ENCODE measurements around the gene ABT1. TPM values are rescaled to one million over a fixed set of nuclear protein-coding genes. Genes with fewer than 3 reads are reported as not detected.

ABT1 gene
- total RNA-seq, 1 donor from 2014 or later, result 8.3 TPM

DNA sequence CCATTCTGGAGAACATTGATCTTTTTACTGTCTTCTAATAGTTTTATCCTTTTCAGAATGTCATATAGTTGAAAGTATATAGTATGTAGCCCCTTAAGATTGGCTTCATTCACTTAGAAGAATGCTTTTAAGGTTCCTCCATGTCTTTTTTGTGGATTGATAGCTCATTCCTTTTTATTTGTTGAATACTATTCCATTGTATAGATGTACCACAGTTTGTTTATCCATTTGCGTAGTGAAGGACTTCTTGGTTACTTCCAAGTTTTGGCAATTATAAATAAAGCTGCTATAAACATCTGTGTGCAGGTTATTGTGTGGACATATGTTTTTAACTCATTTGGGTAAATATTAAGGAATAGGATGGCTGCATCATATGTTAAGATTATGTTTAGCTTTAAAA, 27.8 kb downstream of the ABT1 start:
- intact Hi-C loops (cut with micrococcal nuclease), result no loop called here
- Histone ChIP-seq H3K9me3 (replicated peaks) (peaks cover 10% of the 10 kb centered on the region), H3K27me3 (ENCODE audit: low read depth) (peaks cover 5% of the 10 kb centered on the region), H3K27ac (replicated peaks) (no peak overlapping the region), H3K4me3 (no peak overlapping the region), H3K36me3 (no peaks in the 10 kb centered on the region), H3K4me1 (no peaks in the 10 kb centered on the region)
- TF ChIP-seq, protein P1, sequence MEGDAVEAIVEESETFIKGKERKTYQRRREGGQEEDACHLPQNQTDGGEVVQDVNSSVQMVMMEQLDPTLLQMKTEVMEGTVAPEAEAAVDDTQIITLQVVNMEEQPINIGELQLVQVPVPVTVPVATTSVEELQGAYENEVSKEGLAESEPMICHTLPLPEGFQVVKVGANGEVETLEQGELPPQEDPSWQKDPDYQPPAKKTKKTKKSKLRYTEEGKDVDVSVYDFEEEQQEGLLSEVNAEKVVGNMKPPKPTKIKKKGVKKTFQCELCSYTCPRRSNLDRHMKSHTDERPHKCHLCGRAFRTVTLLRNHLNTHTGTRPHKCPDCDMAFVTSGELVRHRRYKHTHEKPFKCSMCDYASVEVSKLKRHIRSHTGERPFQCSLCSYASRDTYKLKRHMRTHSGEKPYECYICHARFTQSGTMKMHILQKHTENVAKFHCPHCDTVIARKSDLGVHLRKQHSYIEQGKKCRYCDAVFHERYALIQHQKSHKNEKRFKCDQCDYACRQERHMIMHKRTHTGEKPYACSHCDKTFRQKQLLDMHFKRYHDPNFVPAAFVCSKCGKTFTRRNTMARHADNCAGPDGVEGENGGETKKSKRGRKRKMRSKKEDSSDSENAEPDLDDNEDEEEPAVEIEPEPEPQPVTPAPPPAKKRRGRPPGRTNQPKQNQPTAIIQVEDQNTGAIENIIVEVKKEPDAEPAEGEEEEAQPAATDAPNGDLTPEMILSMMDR (IDR thresholded peaks at IDR 0.05; ENCODE audit: borderline replicate concordance), result no peak
- DNase-seq, result no peak

DNA sequence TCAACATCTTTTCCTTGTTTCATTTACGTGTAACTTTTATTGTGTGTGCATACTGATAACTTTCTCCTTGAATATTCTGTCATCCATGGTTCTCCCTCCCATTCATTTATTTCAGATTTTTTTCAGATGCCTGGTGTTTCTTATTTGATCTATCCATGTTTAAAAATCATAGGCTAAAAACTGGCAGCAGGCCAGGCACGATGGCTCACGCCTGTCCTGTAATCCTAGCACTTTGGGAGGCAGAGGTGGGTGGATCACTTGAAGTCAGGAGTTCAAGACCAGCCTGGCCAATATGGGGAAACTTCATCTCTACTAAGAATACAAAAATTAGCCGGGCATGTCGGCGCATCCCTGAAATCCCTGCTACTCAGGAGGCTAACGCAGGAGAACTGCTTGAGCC, 31.1 kb downstream of the ABT1 start:
- no peaks in the 10 kb centered on the region for H3K27me3 ChIP-seq (ENCODE audit: low read depth)
- H3K36me3 ChIP-seq, result no peaks in the 10 kb centered on the region
- no peaks in the 10 kb centered on the region for H3K4me1 ChIP-seq
- DNase-seq, result no peak
- H3K9me3 ChIP-seq (replicated peaks), result peaks cover 10% of the 10 kb centered on the region
- TF ChIP-seq, protein P1 (IDR thresholded peaks at IDR 0.05; ENCODE audit: borderline replicate concordance), result no peak
- no peak overlapping the region for H3K4me3 ChIP-seq
- intact Hi-C loops (cut with micrococcal nuclease), result no loop called here
- no peak overlapping the region for H3K27ac ChIP-seq (replicated peaks)

DNA sequence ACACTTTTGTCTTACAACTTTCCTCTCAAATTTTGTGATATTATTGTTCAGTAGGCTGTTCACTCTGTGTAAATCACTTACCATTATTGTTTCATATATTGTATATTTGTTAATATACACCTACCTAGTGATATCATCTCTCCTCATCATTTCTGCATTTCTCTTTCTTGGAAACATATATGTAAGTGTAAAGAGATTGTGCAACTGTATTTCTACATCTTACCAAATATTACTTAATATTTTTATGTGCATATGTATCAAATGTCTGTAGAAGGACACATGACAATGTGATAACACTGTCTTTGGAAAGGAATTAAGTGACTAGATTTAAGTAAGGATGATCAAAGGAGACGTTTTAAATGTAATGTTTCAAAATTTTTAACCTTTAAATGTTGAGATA, 32.6 kb downstream of the ABT1 start:
- TF ChIP-seq, protein P1 (IDR thresholded peaks at IDR 0.05; ENCODE audit: borderline replicate concordance), result no peak
- no peak for DNase-seq
- intact Hi-C loops (cut with micrococcal nuclease), result no loop called here
- Histone ChIP-seq H3K4me3 (no peak overlapping the region), H3K27ac (replicated peaks) (no peak overlapping the region), H3K4me1 (no peaks in the 10 kb centered on the region), H3K9me3 (replicated peaks) (peaks cover 7% of the 10 kb centered on the region), H3K36me3 (peaks cover 11% of the 10 kb centered on the region), H3K27me3 (ENCODE audit: low read depth) (no peaks in the 10 kb centered on the region)

DNA sequence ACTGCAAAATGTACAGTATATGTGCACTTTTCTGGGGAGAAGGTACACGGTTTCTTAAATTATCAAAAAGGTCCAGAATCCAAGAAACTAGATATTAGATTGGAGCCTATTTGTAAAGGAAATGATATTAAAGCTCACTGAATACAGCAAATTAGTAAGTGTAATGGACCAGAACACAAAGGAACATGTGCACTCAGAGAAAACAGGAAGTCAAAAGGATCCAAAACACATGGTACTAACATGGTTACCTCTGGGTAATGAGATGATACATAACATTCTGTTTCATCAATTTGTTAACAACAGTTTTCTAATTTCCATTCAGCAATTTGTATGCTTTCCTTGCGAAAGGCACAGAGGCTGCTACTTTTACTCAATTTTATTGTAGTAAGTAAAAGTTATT, 44.1 kb downstream of the ABT1 start:
- H3K36me3 ChIP-seq, result peaks cover 63% of the 10 kb centered on the region

DNA sequence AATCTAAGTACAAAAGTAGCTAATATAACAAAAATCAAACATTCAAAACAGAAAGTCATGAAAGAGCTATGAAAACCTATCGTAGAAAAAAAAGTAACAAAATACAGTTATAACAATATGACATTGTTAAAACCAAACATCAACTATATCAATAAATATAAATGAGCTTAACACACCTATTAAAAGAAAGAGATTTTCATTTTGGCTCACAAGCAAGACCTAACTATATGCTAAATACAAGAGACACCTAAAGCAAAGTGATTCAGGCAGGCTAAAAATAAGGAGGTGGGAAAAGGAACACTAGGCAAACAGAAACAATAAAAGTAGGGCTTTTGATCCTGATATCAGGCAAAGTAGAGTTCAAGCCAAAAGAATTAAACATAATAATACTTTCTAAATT, 49.3 kb downstream of the ABT1 start:
- peaks cover 50% of the 10 kb centered on the region for H3K36me3 ChIP-seq
- no peak for DNase-seq
- intact Hi-C loops (cut with micrococcal nuclease), result no loop called here
- H3K9me3 ChIP-seq (replicated peaks), result peaks cover 18% of the 10 kb centered on the region
- H3K4me3 ChIP-seq, result no peak overlapping the region
- H3K27me3 ChIP-seq (ENCODE audit: low read depth), result no peaks in the 10 kb centered on the region
- TF ChIP-seq, protein P1 (IDR thresholded peaks at IDR 0.05; ENCODE audit: borderline replicate concordance), result no peak
- no peak overlapping the region for H3K27ac ChIP-seq (replicated peaks)
- H3K4me1 ChIP-seq, result no peaks in the 10 kb centered on the region

More for the DNA sequence above, 44.1 kb downstream of the ABT1 start:
- Histone ChIP-seq H3K27ac (replicated peaks) (no peak overlapping the region), H3K27me3 (ENCODE audit: low read depth) (no peaks in the 10 kb centered on the region), H3K4me3 (no peak overlapping the region), H3K4me1 (no peaks in the 10 kb centered on the region), H3K9me3 (replicated peaks) (peaks cover 30% of the 10 kb centered on the region)
- TF ChIP-seq, protein P1 (IDR thresholded peaks at IDR 0.05; ENCODE audit: borderline replicate concordance), result no peak
- no peak for DNase-seq
- intact Hi-C loops (cut with micrococcal nuclease), result no loop called here

Other genes starting within 250 kb of the ABT1 start
- gene BTN3A2, start 231.8 kb upstream of the ABT1 start, total RNA-seq, result 13.1 TPM
- gene BTN2A2, start 213.8 kb upstream of the ABT1 start, total RNA-seq, result 4.2 TPM
- gene BTN3A1, start 194.7 kb upstream of the ABT1 start, total RNA-seq, result 9.7 TPM
- 8.3 TPM for gene BTN3A3, start 156.4 kb upstream of the ABT1 start, total RNA-seq
- 16.0 TPM for gene BTN2A1, start 139.0 kb upstream of the ABT1 start, total RNA-seq
- gene BTN1A1, start 96.7 kb upstream of the ABT1 start, total RNA-seq, result not detected
- 29.7 TPM for gene HMGN4, start 58.6 kb upstream of the ABT1 start, total RNA-seq
- gene ZNF322, start 62.8 kb downstream of the ABT1 start, total RNA-seq, result 12.9 TPM

Measured in left ventricle myocardium inferior (tissue), 1 donor.